NK-92 (cell line): Measurements from ENCODE around the gene HOXA9.

Source experiments
- DNase-seq: peaks from one replicate; lab custom pipeline; 2025; ENCODE audit not compliant: unreplicated experiment; lab: John Stamatoyannopoulos, UW

The HOXA9 gene

GRCh38 chr7:27165996-27166530, 726 bp upstream of the HOXA9 start:
- no peak for DNase-seq

DNA sequence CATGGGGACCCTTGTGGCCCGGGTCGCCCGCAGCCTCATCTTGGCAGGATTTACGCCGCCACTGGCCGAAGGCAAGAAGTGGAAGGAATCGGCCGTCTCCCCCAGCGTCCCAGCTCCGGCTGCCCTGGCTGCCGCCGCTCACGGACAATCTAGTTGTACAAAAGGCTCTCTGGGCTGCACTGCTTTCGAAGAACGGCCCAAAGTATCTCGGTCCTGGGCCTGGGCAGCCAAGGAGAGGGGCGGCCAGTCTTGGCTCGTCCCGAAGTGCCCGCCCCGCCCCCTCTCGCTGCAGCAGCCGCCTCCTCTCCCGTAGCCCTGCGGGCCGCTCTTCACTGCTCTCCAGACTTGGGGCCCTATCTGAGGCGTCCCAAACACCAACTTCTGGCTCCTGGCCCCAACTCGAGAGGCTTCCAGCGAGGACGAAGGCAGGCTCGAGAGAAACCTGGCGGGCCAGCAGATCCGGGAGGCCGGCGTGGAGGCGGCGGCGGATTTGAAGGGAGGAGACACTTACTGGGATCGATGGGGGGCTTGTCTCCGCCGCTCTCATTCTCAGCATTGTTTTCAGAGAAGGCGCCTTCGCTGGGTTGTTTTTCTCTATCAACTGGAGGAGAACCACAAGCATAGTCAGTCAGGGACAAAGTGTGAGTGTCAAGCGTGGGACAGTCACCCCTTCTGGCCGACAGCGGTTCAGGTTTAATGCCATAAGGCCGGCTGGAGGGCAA, 809 bp downstream of the HOXA9 start:
- DNase-seq = no peak

DNA sequence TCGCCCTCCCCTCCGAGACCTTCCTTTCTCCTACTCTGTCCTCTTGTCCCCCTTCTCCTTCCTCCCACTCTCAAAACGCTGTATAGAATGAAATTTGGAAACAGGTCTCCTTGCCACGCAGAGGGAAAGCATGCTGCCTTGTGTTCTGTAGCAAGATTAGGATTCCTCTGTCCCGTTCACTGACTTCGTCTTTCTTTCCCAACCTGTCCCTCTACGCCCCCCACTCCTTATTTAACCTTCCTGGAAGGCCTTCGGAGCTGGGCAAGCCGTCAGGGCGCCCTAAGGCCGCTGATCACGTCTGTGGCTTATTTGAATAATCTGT, 1.3 kb downstream of the HOXA9 start:
- no peak for DNase-seq

DNA sequence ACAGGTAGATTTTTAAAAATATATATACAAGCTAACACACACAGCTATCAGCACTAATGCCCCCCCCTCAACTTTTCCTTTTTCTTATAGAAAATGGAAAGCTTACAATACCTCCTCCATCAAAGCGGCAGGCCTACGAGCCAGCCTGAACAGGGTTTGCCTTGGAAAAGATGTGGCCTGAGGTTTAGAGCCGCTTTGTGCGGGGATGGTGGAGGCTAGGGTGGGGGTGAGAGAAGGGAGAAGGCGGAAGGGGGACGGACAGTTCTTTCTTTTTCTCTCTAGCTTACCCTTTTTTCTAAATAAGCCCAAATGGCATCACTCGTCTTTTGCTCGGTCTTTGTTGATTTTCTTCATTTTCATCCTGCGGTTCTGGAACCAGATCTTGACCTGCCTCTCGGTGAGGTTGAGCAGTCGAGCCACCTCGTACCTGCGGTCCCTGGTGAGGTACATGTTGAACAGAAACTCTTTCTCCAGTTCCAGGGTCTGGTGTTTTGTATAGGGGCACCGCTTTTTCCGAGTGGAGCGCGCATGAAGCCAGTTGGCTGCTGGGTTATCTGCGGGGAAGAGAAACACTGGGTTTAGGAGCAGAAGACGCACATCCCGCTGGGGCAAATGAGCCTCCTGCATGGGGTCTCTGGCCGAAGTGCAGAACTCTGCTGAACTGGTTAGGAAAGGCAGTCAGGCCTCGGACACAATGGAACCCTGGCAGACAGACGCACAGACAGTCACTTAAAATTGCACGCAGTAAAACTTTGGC, 1.9 kb downstream of the HOXA9 start:
- DNase-seq = no peak

DNA sequence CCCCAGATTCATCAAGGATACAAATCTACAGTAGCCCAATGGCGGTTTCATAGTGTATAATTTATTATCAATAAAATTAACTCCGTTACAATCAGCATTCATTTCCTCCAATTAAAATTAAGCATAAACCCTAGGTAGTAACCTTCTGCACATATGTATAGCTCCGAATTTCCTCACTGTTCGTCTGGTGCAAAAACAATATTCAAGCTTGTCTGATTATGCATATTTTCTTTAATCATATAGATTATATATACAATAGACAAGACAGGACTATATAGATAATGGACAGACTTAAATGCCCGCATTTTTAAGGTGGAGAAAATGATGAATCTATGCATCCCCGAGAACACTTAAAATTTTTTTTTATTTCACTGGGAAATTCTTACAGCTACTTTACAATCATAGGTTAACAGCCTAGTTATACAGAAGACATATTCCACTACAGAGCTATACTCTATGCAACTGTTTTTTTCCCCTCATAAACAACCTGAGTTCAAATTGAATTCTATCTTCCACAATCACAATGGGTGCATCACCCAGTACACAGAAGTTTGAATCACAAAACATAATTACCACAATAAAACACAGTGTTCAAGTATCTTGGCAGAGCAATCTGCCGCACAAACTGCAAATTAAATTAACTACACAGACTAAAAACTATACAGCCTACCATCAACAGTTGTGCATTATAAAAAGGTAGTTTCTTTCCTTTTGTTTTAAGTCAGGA, 2.6 kb downstream of the HOXA9 start:
- DNase-seq = no peak

- DNase-seq = no peak
These were observed 3.4 kb downstream of the HOXA9 start for GRCh38 chr7:27161721-27162560.

DNA sequence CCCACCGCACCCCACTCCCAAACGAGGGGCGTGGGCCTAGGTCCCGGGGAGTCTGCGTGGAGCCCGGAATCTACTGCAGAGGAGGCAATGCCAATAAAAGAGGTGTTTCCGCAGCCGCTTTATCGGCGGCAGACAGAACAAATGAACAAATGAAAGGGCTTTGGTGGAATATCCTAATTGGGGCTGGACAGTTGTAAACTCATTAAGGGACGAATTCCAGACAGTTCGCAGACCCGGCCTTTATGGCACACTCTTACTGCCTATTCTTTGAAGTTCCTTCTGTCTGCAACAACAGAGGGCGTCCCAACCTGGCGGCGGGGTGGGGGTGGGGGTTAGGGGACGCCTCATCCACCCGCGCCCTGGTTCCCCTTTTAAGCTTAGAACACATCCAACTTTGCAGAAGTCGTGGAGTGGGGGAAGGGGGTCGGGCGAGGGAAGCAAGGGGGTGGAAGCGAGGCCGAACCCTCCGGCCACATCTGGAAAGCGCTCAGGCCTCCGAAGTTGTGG, 4.1 kb downstream of the HOXA9 start:
- DNase-seq = no peak

DNA sequence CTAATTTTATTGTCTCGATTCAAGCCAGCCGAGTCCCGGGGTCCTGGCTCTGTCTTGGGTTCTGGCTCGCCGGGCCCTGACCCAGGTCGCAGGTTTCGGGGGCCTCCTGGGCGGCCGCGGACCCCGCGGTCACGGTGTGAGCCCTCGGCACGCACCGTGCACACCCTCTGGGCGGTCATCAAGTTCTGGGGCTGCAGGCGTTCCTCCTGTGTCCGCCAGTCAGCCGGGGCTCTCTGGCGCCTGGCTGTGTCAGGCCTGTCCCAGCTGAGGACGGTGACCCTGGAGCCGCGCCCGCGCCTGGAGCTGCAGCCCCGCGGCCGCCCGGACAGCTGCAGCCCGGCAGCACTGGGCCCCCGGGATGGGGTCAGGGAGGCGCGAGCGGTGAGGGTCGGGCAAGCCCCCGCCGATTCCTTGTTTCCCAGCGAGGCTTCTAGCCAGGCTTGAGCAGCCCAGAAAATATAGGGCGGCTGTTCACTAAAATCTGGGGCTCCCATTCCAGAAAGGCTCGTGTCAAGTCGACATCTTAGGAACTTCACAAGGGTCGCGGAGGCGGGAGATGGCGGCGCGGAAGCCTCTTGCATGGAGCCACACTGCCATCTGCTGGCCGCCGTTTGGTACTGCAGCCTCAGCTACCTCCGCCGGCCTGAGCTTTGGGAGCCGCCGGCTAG, 4.7 kb downstream of the HOXA9 start:
- no peak for DNase-seq

DNA sequence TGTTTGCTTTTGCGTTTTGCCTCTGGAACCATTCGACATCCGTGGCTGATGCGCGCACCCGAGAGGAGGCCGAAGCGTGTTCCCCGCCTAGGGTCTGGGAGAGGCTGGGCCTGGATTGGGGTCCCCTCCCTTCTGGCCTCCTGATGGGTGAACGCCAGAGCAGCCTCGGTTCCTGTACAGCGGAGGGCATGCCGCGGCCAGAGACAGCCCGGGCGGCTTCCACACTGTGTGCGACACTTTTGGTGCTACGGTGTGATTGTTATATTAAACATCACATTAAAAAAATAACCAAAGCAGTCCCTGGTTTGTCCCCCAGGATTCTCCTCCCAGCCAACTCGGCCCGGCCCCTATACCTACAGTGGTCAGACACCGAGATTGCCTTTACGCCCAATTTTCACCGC, 5.2 kb downstream of the HOXA9 start:
- DNase-seq = no peak

DNA sequence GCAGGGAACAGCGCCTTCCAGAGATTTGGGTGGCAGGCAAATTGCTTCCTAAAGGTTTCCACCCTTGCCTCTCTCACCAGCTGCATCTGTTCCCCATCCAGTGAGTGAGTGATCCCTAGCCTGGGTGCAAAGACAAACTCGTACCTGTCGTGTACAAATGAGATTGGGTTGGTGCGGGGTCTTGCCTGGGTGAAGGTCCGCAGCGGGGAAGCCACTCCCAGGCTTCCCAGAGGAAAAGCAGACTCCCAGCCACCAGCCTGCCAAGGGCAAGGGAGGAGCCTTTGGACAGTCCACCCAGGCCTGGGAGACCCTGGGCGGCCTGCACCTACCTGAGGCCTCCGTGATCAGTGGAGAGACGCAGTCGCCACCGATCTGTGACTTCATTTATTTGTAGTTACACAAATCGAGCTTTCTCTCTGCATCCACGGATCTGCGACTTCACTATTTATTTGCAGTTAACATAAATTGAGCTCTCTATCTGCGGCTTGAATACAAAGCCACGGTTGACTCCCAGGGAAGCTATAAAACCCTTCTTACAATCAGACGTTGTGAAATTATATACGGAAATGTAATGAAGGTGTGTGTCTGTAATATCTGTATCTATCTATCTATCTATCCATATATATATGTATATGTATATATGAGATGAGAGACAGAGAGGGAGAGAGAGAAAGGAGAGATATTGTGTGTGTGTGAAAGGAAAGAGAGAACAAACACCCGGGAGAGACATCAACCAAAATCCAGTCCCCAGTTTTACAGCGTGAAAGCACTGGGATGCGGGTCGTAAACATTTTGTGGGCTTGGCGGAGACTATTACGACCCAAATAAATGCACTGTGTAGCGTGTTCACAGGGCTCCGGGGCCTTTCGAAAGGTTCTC, 5.8 kb downstream of the HOXA9 start:
- no peak for DNase-seq

GRCh38 chr7:27158436-27159265, 6.7 kb downstream of the HOXA9 start:
- DNase-seq = no peak

- DNase-seq = no peak
These were observed 7.5 kb downstream of the HOXA9 start for GRCh38 chr7:27157702-27158431.

GRCh38 chr7:27156916-27157701, 8.2 kb downstream of the HOXA9 start:
- no peak for DNase-seq

GRCh38 chr7:27156508-27156898, 8.8 kb downstream of the HOXA9 start, which contains the start of gene HOXA7:
Gene HOXA7 (minus strand): TSS chr7:27156675. CDS start chr7:27156545, 130 bp downstream.
- DNase-seq = no peak

- no peak for DNase-seq
These were observed 9.4 kb downstream of the HOXA9 start for GRCh38 chr7:27155816-27156507.
